ENCODE data around the gene HERC4. TPM values are rescaled to one million over a fixed set of nuclear protein-coding genes. Genes with fewer than 3 reads are reported as not detected.

Gene HERC4
- total and polyA plus RNA-seq, 9 of the 15 experiments (the other 6 are each of a cell fraction or from before 2014, with no cell fraction given): 12.5 to 33.5 (median 22.8) TPM

DNA sequence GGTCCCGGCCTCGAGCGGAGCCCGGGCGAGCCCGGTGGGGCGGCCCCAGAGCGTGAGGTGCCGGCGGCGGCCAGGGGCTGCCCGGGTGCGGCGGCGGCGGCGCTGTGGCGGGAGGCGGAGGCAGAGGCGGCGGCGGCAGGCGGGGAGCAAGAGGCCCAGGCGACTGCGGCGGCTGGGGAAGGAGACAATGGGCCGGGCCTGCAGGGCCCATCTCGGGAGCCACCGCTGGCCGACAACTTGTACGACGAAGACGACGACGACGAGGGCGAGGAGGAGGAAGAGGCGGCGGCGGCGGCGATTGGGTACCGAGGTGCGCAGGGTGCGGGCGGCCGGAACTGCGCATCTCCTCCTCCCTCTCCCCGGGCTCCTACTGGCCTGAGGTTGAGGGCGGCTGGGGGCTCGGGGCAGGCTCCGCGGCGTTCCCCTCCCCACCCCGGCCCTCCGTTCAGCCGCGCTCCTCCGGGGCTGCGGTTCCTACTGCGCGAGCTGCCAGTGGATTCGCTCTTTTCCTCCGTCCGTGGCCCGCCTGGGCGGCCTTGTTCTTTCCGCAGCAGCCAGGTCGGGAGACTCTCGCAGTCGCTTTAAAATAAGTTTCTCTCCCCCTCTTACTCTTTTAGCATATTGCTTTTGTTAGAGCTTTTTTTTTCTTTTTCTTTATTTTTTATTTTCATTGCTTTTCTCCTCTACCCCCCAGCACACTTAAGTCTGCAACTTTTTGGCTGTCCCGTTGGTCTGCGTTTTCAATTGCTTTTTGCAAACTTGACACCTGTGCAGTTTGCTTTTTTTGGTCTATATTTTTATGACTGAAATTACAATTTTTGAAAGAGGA is 190.0 kb downstream of the HERC4 start (continued):
- TF ChIP-seq, protein P1, sequence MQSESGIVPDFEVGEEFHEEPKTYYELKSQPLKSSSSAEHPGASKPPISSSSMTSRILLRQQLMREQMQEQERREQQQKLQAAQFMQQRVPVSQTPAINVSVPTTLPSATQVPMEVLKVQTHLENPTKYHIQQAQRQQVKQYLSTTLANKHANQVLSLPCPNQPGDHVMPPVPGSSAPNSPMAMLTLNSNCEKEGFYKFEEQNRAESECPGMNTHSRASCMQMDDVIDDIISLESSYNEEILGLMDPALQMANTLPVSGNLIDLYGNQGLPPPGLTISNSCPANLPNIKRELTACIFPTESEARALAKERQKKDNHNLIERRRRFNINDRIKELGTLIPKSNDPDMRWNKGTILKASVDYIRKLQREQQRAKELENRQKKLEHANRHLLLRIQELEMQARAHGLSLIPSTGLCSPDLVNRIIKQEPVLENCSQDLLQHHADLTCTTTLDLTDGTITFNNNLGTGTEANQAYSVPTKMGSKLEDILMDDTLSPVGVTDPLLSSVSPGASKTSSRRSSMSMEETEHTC (IDR thresholded peaks at IDR 0.05): no peak
- TF ChIP-seq SMARCE1 (IDR thresholded peaks at IDR 0.05): peak; percentile 49; the same call in 1 of the 2 replicates
- TF ChIP-seq RB1 (IDR thresholded peaks at IDR 0.05; ENCODE audit: low read depth): peak; percentile 51
- TF ChIP-seq EGR1 (conservative IDR thresholded peaks at IDR 0.05): peak; percentile 38
- TF ChIP-seq, protein P2, sequence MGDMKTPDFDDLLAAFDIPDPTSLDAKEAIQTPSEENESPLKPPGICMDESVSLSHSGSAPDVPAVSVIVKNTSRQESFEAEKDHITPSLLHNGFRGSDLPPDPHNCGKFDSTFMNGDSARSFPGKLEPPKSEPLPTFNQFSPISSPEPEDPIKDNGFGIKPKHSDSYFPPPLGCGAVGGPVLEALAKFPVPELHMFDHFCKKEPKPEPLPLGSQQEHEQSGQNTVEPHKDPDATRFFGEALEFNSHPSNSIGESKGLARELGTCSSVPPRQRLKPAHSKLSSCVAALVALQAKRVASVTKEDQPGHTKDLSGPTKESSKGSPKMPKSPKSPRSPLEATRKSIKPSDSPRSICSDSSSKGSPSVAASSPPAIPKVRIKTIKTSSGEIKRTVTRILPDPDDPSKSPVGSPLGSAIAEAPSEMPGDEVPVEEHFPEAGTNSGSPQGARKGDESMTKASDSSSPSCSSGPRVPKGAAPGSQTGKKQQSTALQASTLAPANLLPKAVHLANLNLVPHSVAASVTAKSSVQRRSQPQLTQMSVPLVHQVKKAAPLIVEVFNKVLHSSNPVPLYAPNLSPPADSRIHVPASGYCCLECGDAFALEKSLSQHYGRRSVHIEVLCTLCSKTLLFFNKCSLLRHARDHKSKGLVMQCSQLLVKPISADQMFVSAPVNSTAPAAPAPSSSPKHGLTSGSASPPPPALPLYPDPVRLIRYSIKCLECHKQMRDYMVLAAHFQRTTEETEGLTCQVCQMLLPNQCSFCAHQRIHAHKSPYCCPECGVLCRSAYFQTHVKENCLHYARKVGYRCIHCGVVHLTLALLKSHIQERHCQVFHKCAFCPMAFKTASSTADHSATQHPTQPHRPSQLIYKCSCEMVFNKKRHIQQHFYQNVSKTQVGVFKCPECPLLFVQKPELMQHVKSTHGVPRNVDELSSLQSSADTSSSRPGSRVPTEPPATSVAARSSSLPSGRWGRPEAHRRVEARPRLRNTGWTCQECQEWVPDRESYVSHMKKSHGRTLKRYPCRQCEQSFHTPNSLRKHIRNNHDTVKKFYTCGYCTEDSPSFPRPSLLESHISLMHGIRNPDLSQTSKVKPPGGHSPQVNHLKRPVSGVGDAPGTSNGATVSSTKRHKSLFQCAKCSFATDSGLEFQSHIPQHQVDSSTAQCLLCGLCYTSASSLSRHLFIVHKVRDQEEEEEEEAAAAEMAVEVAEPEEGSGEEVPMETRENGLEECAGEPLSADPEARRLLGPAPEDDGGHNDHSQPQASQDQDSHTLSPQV (IDR thresholded peaks at IDR 0.05): no peak
- TF ChIP-seq, protein P3, sequence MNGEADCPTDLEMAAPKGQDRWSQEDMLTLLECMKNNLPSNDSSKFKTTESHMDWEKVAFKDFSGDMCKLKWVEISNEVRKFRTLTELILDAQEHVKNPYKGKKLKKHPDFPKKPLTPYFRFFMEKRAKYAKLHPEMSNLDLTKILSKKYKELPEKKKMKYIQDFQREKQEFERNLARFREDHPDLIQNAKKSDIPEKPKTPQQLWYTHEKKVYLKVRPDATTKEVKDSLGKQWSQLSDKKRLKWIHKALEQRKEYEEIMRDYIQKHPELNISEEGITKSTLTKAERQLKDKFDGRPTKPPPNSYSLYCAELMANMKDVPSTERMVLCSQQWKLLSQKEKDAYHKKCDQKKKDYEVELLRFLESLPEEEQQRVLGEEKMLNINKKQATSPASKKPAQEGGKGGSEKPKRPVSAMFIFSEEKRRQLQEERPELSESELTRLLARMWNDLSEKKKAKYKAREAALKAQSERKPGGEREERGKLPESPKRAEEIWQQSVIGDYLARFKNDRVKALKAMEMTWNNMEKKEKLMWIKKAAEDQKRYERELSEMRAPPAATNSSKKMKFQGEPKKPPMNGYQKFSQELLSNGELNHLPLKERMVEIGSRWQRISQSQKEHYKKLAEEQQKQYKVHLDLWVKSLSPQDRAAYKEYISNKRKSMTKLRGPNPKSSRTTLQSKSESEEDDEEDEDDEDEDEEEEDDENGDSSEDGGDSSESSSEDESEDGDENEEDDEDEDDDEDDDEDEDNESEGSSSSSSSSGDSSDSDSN (IDR thresholded peaks at IDR 0.05; ENCODE audit: borderline replicate concordance in 1 of 2, low read depth in 2 of 2, low read length in 2 of 2): peak; percentile 94 to 99
- TF ChIP-seq CTBP1 (IDR thresholded peaks at IDR 0.05; ENCODE audit: borderline replicate concordance): peak; percentile 46
- no peak for TF ChIP-seq XRCC5 (IDR thresholded peaks at IDR 0.05; ENCODE audit: low read depth, low read length)
- TF ChIP-seq ERF (CRISPR knock-in tag; IDR thresholded peaks at IDR 0.05): 0 out of 2 replicates have a peak, but pooled peaks have one; percentile 8
- 0 out of 2 replicates have a peak, but pooled peaks have one; percentile 48 for TF ChIP-seq MIER1 (IDR thresholded peaks at IDR 0.05; ENCODE audit: low read depth)
- TF ChIP-seq POLR2H (tag; IDR thresholded peaks at IDR 0.05; ENCODE audit: low read depth): peak; percentile 83
- no peak for TF ChIP-seq SRSF7 (optimal IDR thresholded peaks at IDR 0.05; ENCODE audit: low read depth, low read length)
- peak; percentile 47; the same call in 1 of the 2 replicates for TF ChIP-seq CBX1 (IDR thresholded peaks at IDR 0.05; ENCODE audit: low read depth)
- TF ChIP-seq NFIX (CRISPR knock-in tag; IDR thresholded peaks at IDR 0.05; ENCODE audit: low read depth): no peak
- TF ChIP-seq, protein P4, sequence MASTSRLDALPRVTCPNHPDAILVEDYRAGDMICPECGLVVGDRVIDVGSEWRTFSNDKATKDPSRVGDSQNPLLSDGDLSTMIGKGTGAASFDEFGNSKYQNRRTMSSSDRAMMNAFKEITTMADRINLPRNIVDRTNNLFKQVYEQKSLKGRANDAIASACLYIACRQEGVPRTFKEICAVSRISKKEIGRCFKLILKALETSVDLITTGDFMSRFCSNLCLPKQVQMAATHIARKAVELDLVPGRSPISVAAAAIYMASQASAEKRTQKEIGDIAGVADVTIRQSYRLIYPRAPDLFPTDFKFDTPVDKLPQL (IDR thresholded peaks at IDR 0.05; ENCODE audit: extremely low read depth, insufficient read length): no peak
- peak; percentile 90 for TF ChIP-seq ZNF12 (CRISPR knock-in tag; IDR thresholded peaks at IDR 0.05)
- TF ChIP-seq ELF1 (tag; IDR thresholded peaks at IDR 0.05): 0 out of 2 replicates have a peak, but pooled peaks have one; percentile 25
- peak; percentile 10 for TF ChIP-seq NFYB (IDR thresholded peaks at IDR 0.05; ENCODE audit: extremely low read depth, insufficient read length)
- TF ChIP-seq MAZ (CRISPR knock-in tag; conservative IDR thresholded peaks at IDR 0.05 in 1 of 2, IDR thresholded peaks at IDR 0.05 in 1 of 2): peak in 1 of 2 experiments; percentile 56; a peak in 2 of 4 replicates
